ENCODE results near the gene ARL16. TPM values are rescaled to one million over a fixed set of nuclear protein-coding genes. Genes with fewer than 3 reads are reported as not detected.

The ARL16 gene
- total and polyA plus RNA-seq, 2 of the 8 experiments (the other 6 are each of a cell fraction or from before 2014, with no cell fraction given), result 37.0 to 60.8 TPM

GRCh38 chr17:81656118-81656743, 27.4 kb downstream of the ARL16 start, which contains the start of gene PDE6G (continued):
- TF ChIP-seq, protein P1, sequence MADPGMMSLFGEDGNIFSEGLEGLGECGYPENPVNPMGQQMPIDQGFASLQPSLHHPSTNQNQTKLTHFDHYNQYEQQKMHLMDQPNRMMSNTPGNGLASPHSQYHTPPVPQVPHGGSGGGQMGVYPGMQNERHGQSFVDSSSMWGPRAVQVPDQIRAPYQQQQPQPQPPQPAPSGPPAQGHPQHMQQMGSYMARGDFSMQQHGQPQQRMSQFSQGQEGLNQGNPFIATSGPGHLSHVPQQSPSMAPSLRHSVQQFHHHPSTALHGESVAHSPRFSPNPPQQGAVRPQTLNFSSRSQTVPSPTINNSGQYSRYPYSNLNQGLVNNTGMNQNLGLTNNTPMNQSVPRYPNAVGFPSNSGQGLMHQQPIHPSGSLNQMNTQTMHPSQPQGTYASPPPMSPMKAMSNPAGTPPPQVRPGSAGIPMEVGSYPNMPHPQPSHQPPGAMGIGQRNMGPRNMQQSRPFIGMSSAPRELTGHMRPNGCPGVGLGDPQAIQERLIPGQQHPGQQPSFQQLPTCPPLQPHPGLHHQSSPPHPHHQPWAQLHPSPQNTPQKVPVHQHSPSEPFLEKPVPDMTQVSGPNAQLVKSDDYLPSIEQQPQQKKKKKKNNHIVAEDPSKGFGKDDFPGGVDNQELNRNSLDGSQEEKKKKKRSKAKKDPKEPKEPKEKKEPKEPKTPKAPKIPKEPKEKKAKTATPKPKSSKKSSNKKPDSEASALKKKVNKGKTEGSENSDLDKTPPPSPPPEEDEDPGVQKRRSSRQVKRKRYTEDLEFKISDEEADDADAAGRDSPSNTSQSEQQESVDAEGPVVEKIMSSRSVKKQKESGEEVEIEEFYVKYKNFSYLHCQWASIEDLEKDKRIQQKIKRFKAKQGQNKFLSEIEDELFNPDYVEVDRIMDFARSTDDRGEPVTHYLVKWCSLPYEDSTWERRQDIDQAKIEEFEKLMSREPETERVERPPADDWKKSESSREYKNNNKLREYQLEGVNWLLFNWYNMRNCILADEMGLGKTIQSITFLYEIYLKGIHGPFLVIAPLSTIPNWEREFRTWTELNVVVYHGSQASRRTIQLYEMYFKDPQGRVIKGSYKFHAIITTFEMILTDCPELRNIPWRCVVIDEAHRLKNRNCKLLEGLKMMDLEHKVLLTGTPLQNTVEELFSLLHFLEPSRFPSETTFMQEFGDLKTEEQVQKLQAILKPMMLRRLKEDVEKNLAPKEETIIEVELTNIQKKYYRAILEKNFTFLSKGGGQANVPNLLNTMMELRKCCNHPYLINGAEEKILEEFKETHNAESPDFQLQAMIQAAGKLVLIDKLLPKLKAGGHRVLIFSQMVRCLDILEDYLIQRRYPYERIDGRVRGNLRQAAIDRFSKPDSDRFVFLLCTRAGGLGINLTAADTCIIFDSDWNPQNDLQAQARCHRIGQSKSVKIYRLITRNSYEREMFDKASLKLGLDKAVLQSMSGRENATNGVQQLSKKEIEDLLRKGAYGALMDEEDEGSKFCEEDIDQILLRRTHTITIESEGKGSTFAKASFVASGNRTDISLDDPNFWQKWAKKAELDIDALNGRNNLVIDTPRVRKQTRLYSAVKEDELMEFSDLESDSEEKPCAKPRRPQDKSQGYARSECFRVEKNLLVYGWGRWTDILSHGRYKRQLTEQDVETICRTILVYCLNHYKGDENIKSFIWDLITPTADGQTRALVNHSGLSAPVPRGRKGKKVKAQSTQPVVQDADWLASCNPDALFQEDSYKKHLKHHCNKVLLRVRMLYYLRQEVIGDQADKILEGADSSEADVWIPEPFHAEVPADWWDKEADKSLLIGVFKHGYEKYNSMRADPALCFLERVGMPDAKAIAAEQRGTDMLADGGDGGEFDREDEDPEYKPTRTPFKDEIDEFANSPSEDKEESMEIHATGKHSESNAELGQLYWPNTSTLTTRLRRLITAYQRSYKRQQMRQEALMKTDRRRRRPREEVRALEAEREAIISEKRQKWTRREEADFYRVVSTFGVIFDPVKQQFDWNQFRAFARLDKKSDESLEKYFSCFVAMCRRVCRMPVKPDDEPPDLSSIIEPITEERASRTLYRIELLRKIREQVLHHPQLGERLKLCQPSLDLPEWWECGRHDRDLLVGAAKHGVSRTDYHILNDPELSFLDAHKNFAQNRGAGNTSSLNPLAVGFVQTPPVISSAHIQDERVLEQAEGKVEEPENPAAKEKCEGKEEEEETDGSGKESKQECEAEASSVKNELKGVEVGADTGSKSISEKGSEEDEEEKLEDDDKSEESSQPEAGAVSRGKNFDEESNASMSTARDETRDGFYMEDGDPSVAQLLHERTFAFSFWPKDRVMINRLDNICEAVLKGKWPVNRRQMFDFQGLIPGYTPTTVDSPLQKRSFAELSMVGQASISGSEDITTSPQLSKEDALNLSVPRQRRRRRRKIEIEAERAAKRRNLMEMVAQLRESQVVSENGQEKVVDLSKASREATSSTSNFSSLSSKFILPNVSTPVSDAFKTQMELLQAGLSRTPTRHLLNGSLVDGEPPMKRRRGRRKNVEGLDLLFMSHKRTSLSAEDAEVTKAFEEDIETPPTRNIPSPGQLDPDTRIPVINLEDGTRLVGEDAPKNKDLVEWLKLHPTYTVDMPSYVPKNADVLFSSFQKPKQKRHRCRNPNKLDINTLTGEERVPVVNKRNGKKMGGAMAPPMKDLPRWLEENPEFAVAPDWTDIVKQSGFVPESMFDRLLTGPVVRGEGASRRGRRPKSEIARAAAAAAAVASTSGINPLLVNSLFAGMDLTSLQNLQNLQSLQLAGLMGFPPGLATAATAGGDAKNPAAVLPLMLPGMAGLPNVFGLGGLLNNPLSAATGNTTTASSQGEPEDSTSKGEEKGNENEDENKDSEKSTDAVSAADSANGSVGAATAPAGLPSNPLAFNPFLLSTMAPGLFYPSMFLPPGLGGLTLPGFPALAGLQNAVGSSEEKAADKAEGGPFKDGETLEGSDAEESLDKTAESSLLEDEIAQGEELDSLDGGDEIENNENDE (IDR thresholded peaks at IDR 0.05; ENCODE audit: insufficient replicate concordance, low read length), result no peak
- no peak for TF ChIP-seq CEBPB (IDR thresholded peaks at IDR 0.05; ENCODE audit: low read depth, low read length)
- no peak for TF ChIP-seq KDM1A (IDR thresholded peaks at IDR 0.05; ENCODE audit: borderline replicate concordance, low read length)
- no peak for TF ChIP-seq BRCA1 (IDR thresholded peaks at IDR 0.05; ENCODE audit: low read depth, low read length)
- TF ChIP-seq CBX8 (IDR thresholded peaks at IDR 0.05; ENCODE audit: borderline replicate concordance, low read depth, low read length), result no peak
